ENCODE data around the gene CFAP251. TPM values are rescaled to one million over a fixed set of nuclear protein-coding genes. Genes with fewer than 3 reads are reported as not detected.

The CFAP251 gene
- total RNA-seq, 1 experiment from 2014 or later, result 0.81 TPM

DNA sequence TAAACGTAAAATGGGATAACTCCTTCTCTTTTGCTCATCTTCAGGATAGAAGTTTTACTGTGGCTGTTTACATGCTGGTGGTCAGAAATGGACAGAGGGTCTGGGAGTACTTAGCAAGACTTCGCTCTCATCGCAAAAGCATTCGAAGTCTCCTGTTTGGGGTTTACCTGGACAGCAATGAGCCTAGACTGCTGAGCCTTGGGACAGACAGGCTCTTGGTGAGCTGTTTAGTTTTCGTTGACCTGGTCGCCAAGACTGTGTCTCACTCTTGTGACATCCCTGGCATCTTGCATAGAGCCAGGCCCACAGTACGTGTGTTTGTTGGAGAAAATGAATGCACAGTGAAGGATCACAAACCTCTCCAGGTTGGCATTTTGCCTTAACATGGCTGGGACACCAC is 42.1 kb downstream of the CFAP251 start:
- H2BK20ac ChIP-seq (ENCODE audit: low read depth, low read length, poor library complexity, severe bottlenecking), result no peak overlapping the region
- no peak overlapping the region for H2AK5ac ChIP-seq (ENCODE audit: insufficient read length, low read length)
- no peaks in the 10 kb centered on the region for H3K9me3 ChIP-seq (ENCODE audit: control insufficient read depth, low read depth, low read length)
- peak overlapping the region in 2 of 3 experiments; percentile 13 to 40; a peak in 3 of 7 replicates for H3K27ac Mint-ChIP-seq
- TF ChIP-seq, protein P1, sequence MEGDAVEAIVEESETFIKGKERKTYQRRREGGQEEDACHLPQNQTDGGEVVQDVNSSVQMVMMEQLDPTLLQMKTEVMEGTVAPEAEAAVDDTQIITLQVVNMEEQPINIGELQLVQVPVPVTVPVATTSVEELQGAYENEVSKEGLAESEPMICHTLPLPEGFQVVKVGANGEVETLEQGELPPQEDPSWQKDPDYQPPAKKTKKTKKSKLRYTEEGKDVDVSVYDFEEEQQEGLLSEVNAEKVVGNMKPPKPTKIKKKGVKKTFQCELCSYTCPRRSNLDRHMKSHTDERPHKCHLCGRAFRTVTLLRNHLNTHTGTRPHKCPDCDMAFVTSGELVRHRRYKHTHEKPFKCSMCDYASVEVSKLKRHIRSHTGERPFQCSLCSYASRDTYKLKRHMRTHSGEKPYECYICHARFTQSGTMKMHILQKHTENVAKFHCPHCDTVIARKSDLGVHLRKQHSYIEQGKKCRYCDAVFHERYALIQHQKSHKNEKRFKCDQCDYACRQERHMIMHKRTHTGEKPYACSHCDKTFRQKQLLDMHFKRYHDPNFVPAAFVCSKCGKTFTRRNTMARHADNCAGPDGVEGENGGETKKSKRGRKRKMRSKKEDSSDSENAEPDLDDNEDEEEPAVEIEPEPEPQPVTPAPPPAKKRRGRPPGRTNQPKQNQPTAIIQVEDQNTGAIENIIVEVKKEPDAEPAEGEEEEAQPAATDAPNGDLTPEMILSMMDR (conservative IDR thresholded peaks at IDR 0.05), result no peak
- no peak overlapping the region for H3T11ph ChIP-seq (ENCODE audit: low read length)
- no peak overlapping the region for H4K8ac ChIP-seq (replicated peaks; ENCODE audit: insufficient read length, low read depth, low read length)
- H3K18ac ChIP-seq (ENCODE audit: insufficient read length, low read depth, low read length), result no peak overlapping the region
- no peak overlapping the region for H2AFZ ChIP-seq (ENCODE audit: low read length)
- no peaks in the 10 kb centered on the region for H4K20me1 ChIP-seq (ENCODE audit: control insufficient read depth, insufficient read depth, insufficient read length)
- no peak overlapping the region for H3K14ac ChIP-seq (ENCODE audit: insufficient read depth, low read length)
- H2BK120ac ChIP-seq (ENCODE audit: low read depth, low read length, poor library complexity, severe bottlenecking), result no peak overlapping the region
- no peaks in the 10 kb centered on the region; the same call in 1 of the 2 replicates for H3K27me3 Mint-ChIP-seq (ENCODE audit: low read depth)
- H3K9ac ChIP-seq (ENCODE audit: extremely low read depth, insufficient read length, low read length), result no peak overlapping the region
- no peaks in the 10 kb centered on the region for H3K79me2 ChIP-seq (ENCODE audit: insufficient read depth, low read length)
- H3K27me3 ChIP-seq (ENCODE audit: insufficient read depth, low read length), result no peaks in the 10 kb centered on the region
- H2BK12ac ChIP-seq (ENCODE audit: insufficient read length, low read depth, low read length), result no peak overlapping the region
- H2BK5ac ChIP-seq (ENCODE audit: insufficient read length, low read length), result no peak overlapping the region
- no CpG with 5 or more reads among the region's 7 CpGs for WGBS (ENCODE audit: extremely low coverage, insufficient read length, low lambda C conversion rate)
- H3K4ac ChIP-seq (ENCODE audit: low read depth, low read length), result no peak overlapping the region
- no peak for DNase-seq
- no peak overlapping the region for H2BK15ac ChIP-seq (ENCODE audit: low read depth, low read length)
- H4K5ac ChIP-seq (ENCODE audit: insufficient read length, low read depth, low read length), result no peak overlapping the region
- H3K23me2 ChIP-seq (ENCODE audit: insufficient read length, low read depth, low read length, poor library complexity, severe bottlenecking), result no peaks in the 10 kb centered on the region
- no peak overlapping the region for H3K56ac ChIP-seq (ENCODE audit: insufficient read length, low read depth, low read length)
- H3K27ac ChIP-seq (ENCODE audit: insufficient read length, low read depth, low read length), result no peak overlapping the region
- H3K9me3 Mint-ChIP-seq, result no peaks in the 10 kb centered on the region
- H3K79me1 ChIP-seq (ENCODE audit: insufficient read depth, low read depth, low read length, poor library complexity, severe bottlenecking), result no peaks in the 10 kb centered on the region
- peaks cover 3% of the 10 kb centered on the region; the same call in 1 of the 2 replicates for H3K4me1 ChIP-seq (ENCODE audit: insufficient read depth, low read length)
- peaks cover 24 to 26% of the 10 kb centered on the region in 2 experiments for H3K4me1 Mint-ChIP-seq
- no peaks in the 10 kb centered on the region for H3K36me3 Mint-ChIP-seq (ENCODE audit: insufficient read depth in 1 of 3, low read depth in 3 of 3)
- no peak overlapping the region for H4K91ac ChIP-seq (ENCODE audit: insufficient read length, low read depth, low read length)
- H3K4me2 ChIP-seq (ENCODE audit: insufficient read depth, insufficient read length, low read length), result no peak overlapping the region
- H3K4me3 Mint-ChIP-seq, result no peak overlapping the region
- H3K23ac ChIP-seq (ENCODE audit: insufficient read length, low read depth, low read length), result no peak overlapping the region

Data from H9 (cell line).